SK-N-SH (cell line): Measurements from ENCODE around the gene DOCK6. TPM values are rescaled to one million over a fixed set of nuclear protein-coding genes. Genes with fewer than 3 reads are reported as not detected.

Experiments
- CTCF ChIA-PET: fragments of 300-600, 350-600 bp; formaldehyde crosslinking; extraction: SDS; loops from one replicate; lab custom pipeline; 2021; lab: Yijun Ruan, JAX
- POLR2A ChIA-PET: fragments of 350-600 bp; sonication (Branson Sonifier 250); formaldehyde crosslinking; extraction: SDS; loops from one replicate; lab custom pipeline; 2020; ENCODE audit warnings: antibody characterized with exemption, inconsistent platforms; lab: Yijun Ruan, JAX
- DNase-seq: peaks from one replicate; pipeline ENCODE4 v3.0.0; 2012
- H2AFZ ChIP-seq: fragments of 200-600 bp; sonication (generic); 2 replicates; pipeline ENCODE4 v1.8.1; 2016; ENCODE audit warnings: antibody characterized with exemption, mild to moderate bottlenecking, low read depth
- H3F3A ChIP-seq: fragments of 200-600 bp; sonication (generic); replicated peaks from 2 replicates; pipeline ENCODE3; 2016; ENCODE audit warnings: antibody characterized with exemption, mild to moderate bottlenecking; ENCODE audit not compliant: insufficient read depth
- H3K27ac ChIP-seq, 2 experiments: fragments of 200-500 bp in 1 of 2; fragments of 200-600 bp in 1 of 2; sonication (Bioruptor generic) in 1 of 2; sonication (generic), shearing (Covaris generic) in 1 of 2; 2 replicates each; pipeline versions ENCODE4 v1.5.1 to v1.6.1; 2014 to 2016; ENCODE audit warnings: low read depth in 2 of 2, inconsistent platforms in 1 of 2, low read length in 1 of 2, mild to moderate bottlenecking in 1 of 2, mixed read lengths in 1 of 2
- H3K27me3 ChIP-seq: fragments of 200-600 bp; sonication (generic), shearing (Covaris generic); 2 replicates; pipeline ENCODE4 v1.6.1; 2016; ENCODE audit warnings: mixed run types; ENCODE audit not compliant: insufficient read depth
- H3K36me3 ChIP-seq, 2 experiments: fragments of 200-500 bp in 1 of 2; fragments of 200-600 bp in 1 of 2; sonication (Bioruptor generic) in 1 of 2; sonication (generic) in 1 of 2; replicated peaks in 1 of 2; 2 replicates each; pipeline versions ENCODE3 to v1.5.1; 2014 to 2016; ENCODE audit warnings: low read length in 1 of 2, mild to moderate bottlenecking in 1 of 2; ENCODE audit not compliant: insufficient read depth in 2 of 2, control insufficient read depth in 1 of 2
- H3K4me1 ChIP-seq, 2 experiments: fragments of 200-500 bp in 1 of 2; fragments of 200-600 bp in 1 of 2; sonication (Bioruptor generic) in 1 of 2; sonication (generic), shearing (Covaris generic) in 1 of 2; 2 replicates each; pipeline versions ENCODE4 v1.5.1 to v1.6.1; 2014 to 2016; ENCODE audit warnings: low read depth in 1 of 2, low read length in 1 of 2, mixed run types in 1 of 2; ENCODE audit not compliant: insufficient read depth in 2 of 2, control insufficient read depth in 1 of 2
- H3K4me2 ChIP-seq: fragments of 200-600 bp; sonication (generic), shearing (Covaris generic); 2 replicates; pipeline ENCODE4 v1.6.1; 2017; ENCODE audit warnings: mixed run types
- H3K4me3 ChIP-seq, 2 experiments: fragments of 200-500 bp in 1 of 2; fragments of 200-600 bp in 1 of 2; sonication (Bioruptor generic) in 1 of 2; sonication (generic), shearing (Covaris generic) in 1 of 2; 2 replicates each; pipeline versions ENCODE4 v1.5.1 to v1.8.1; 2014 to 2016; ENCODE audit warnings: low read depth in 2 of 2, inconsistent platforms in 1 of 2, low read length in 1 of 2, mild to moderate bottlenecking in 1 of 2, mixed read lengths in 1 of 2, moderate library complexity in 1 of 2
- H3K79me2 ChIP-seq: fragments of 200-600 bp; sonication (generic); 2 replicates; pipeline ENCODE4 v1.8.1; 2017; ENCODE audit warnings: mild to moderate bottlenecking; ENCODE audit not compliant: insufficient read depth
- H3K9ac ChIP-seq: fragments of 200-600 bp; sonication (generic); 2 replicates; pipeline ENCODE4 v1.6.1; 2017; ENCODE audit warnings: mixed run types
- H3K9me2 ChIP-seq: fragments of 200-600 bp; sonication (generic); 2 replicates; pipeline ENCODE4 v1.6.1; 2017; ENCODE audit warnings: mixed run types
- H3K9me3 ChIP-seq: fragments of 200-600 bp; sonication (generic); 2 replicates; pipeline ENCODE4 v1.6.1; 2017; ENCODE audit warnings: mixed run types, mild to moderate bottlenecking, moderate library complexity
- H4K20me1 ChIP-seq: fragments of 200-600 bp; sonication (generic); 2 replicates; pipeline ENCODE4 v1.6.1; 2017; ENCODE audit warnings: mild to moderate bottlenecking, mixed run types; ENCODE audit not compliant: insufficient read depth
- CTCF ChIP-seq: fragments of 200-600 bp; sonication (generic); IDR thresholded peaks from 2 replicates; pipeline ENCODE4 v1.6.1; 2017; ENCODE audit warnings: antibody characterized with exemption, mild to moderate bottlenecking, moderate library complexity
- EP300 ChIP-seq, 2 experiments: IDR thresholded peaks; 2 replicates each; pipeline versions ENCODE4 v1.4.0 to v1.6.1; 2012; ENCODE audit warnings: borderline replicate concordance in 1 of 2, low read depth in 1 of 2, low read length in 1 of 2
- EZH2phosphoT487 ChIP-seq: fragments of 200-600 bp; sonication (generic); IDR thresholded peaks from 2 replicates; pipeline ENCODE4 v1.6.1; 2017; ENCODE audit warnings: low read depth, mixed run types, mild to moderate bottlenecking, antibody characterized with exemption, moderate library complexity, borderline replicate concordance
- FOSL2 ChIP-seq: IDR thresholded peaks from 2 replicates; pipeline ENCODE4 v1.4.0; 2012; ENCODE audit warnings: low read depth, mild to moderate bottlenecking, moderate library complexity, borderline replicate concordance
- GATA2 ChIP-seq: sonication (generic); formaldehyde crosslinking; IDR thresholded peaks from 2 replicates; pipeline ENCODE4 v1.5.0; 2020; ENCODE audit warnings: mild to moderate bottlenecking, missing genetic modification reagents
- JUND ChIP-seq: IDR thresholded peaks from 2 replicates; pipeline ENCODE4 v1.4.0; 2012
- MAX ChIP-seq: IDR thresholded peaks from 2 replicates; pipeline ENCODE4 v1.4.0; 2012; ENCODE audit warnings: low read depth
- NFIC ChIP-seq: IDR thresholded peaks from 2 replicates; pipeline ENCODE4 v1.4.0; 2012; ENCODE audit warnings: borderline replicate concordance
- PBX3 ChIP-seq: IDR thresholded peaks from 2 replicates; pipeline ENCODE4; 2012
- RAD21 ChIP-seq: IDR thresholded peaks from 2 replicates; pipeline ENCODE4 v1.6.1; 2012; ENCODE audit warnings: mild to moderate bottlenecking, low read length
- RCOR1 ChIP-seq: fragments of 150-350 bp; IDR thresholded peaks from 2 replicates; pipeline ENCODE4 v1.6.1; 2017; ENCODE audit warnings: antibody characterized with exemption, low read length
- RXRA ChIP-seq: IDR thresholded peaks from 2 replicates; pipeline ENCODE4 v1.4.0; 2012; ENCODE audit warnings: low read depth, mild to moderate bottlenecking, borderline replicate concordance
- SMC3 ChIP-seq: IDR thresholded peaks from 2 replicates; pipeline ENCODE4 v1.6.1; 2012; ENCODE audit warnings: low read depth, low read length, improper control_type of control experiment
- TAF1 ChIP-seq: IDR thresholded peaks from 2 replicates; pipeline ENCODE4 v1.6.1; 2012; ENCODE audit warnings: low read depth, mild to moderate bottlenecking, low read length, moderate library complexity, borderline replicate concordance
- TCF12 ChIP-seq: IDR thresholded peaks from 2 replicates; pipeline ENCODE4 v1.4.0; 2012
- TEAD4 ChIP-seq: IDR thresholded peaks from 2 replicates; pipeline ENCODE4 v1.4.0; 2012; ENCODE audit warnings: mild to moderate bottlenecking, borderline replicate concordance; ENCODE audit not compliant: insufficient read depth
- USF1 ChIP-seq: IDR thresholded peaks from 2 replicates; pipeline ENCODE4 v1.4.0; 2012; ENCODE audit warnings: low read depth, borderline replicate concordance
- YY1 ChIP-seq: IDR thresholded peaks from 2 replicates; pipeline ENCODE4 v1.4.0; 2012; ENCODE audit warnings: low read depth, mild to moderate bottlenecking
- ZBTB33 ChIP-seq: IDR thresholded peaks from 2 replicates; pipeline ENCODE4 v1.4.0; 2012; ENCODE audit warnings: low read depth, borderline replicate concordance
- WGBS: methylation state at CpG from one replicate; pipeline ENCODE4 v1.1.6; 2017; ENCODE audit warnings: low lambda C conversion rate; 5-methylcytosine and 5-hydroxymethylcytosine counted together
- polyA plus RNA-seq, 3 experiments: library from polyadenylated mRNA; depleted of rRNA; stranded (reverse); fragments of >200 nt; gene quantifications; 2 replicates each; pipeline ENCODE4 v1.2.3, GENCODE V29; 2012

Gene DOCK6
- polyA plus RNA-seq, 1 of the 3 experiments (the other 2 are of a cell fraction), result 18.3 TPM

- no peak for DNase-seq
- peaks cover 0 to 4% of the 10 kb centered on the region in 2 experiments; a peak in 1 of 4 replicates for H3K4me1 ChIP-seq
- H3K4me3 ChIP-seq, result no peak overlapping the region
- no peak overlapping the region for H3K4me2 ChIP-seq
- no peak overlapping the region for H3K27ac ChIP-seq
- H3K79me2 ChIP-seq, result no peaks in the 10 kb centered on the region
- peaks cover 9 to 23% of the 10 kb centered on the region in 2 experiments for H3K36me3 ChIP-seq
- POLR2A ChIA-PET, result no interaction called here
- WGBS, result 88% methylated on average over 7 of the region's 14 CpGs
- H4K20me1 ChIP-seq, result no peaks in the 10 kb centered on the region; the same call in 1 of the 2 replicates
- H3F3A ChIP-seq, result peaks cover 11% of the 10 kb centered on the region
- H2AFZ ChIP-seq, result no peak overlapping the region
- H3K27me3 ChIP-seq, result no peaks in the 10 kb centered on the region
- H3K9me3 ChIP-seq, result no peaks in the 10 kb centered on the region
- no peaks in the 10 kb centered on the region for H3K9me2 ChIP-seq
- CTCF ChIA-PET, result interaction anchor here (1.4 to 1.5 kb wide), 2 partner anchors 14 to 44 kb away, joined by 3 read pairs; no protein-coding TSS in a partner anchor
- TF ChIP-seq GATA2, result no peak
- no peak for TF ChIP-seq NFIC
- TF ChIP-seq TEAD4, result no peak
- TF ChIP-seq RAD21, result no peak
- no peak for TF ChIP-seq TAF1
- TF ChIP-seq MAX, result no peak
- TF ChIP-seq PBX3, result no peak
- no peak for TF ChIP-seq CTCF
- no peak for TF ChIP-seq RXRA
- TF ChIP-seq RCOR1, result no peak
- TF ChIP-seq TCF12, result no peak
- no peak for TF ChIP-seq USF1
- TF ChIP-seq EP300 (IDR thresholded peaks at IDR 0.05; ENCODE audit: borderline replicate concordance in 1 of 2, low read depth in 1 of 2, low read length in 1 of 2), result no peak
- no peak overlapping the region for H3K9ac ChIP-seq
These were observed 14.4 kb downstream of the DOCK6 start for GRCh38 chr19:11247934-11248333.

- Histone ChIP-seq H3K27ac (no peak overlapping the region), H3K4me2 (no peak overlapping the region), H3K4me1 (peaks cover 0 to 4% of the 10 kb centered on the region in 2 experiments; a peak in 1 of 4 replicates), H3K27me3 (no peaks in the 10 kb centered on the region), H3F3A (peaks cover 11% of the 10 kb centered on the region), H3K9me3 (no peaks in the 10 kb centered on the region), H3K9ac (no peak overlapping the region), H3K4me3 (no peak overlapping the region), H3K9me2 (no peaks in the 10 kb centered on the region), H2AFZ (no peak overlapping the region), H4K20me1 (no peaks in the 10 kb centered on the region; the same call in 1 of the 2 replicates), H3K36me3 (peaks cover 9 to 24% of the 10 kb centered on the region in 2 experiments), H3K79me2 (no peaks in the 10 kb centered on the region)
- TF ChIP-seq RXRA, result no peak
- TF ChIP-seq RAD21, result no peak
- no peak for TF ChIP-seq SMC3
- TF ChIP-seq RCOR1, result no peak
- no peak for TF ChIP-seq YY1
- TF ChIP-seq MAX, result no peak
- TF ChIP-seq PBX3, result no peak
- no peak for TF ChIP-seq ZBTB33
- no peak for TF ChIP-seq JUND
- TF ChIP-seq EZH2phosphoT487, result no peak
- no peak for TF ChIP-seq FOSL2
- TF ChIP-seq GATA2, result no peak
- ChIA-PET POLR2A (no interaction called here), CTCF (interaction anchor here (1.4 to 1.5 kb wide), 2 partner anchors 14 to 43 kb away, joined by 3 read pairs; no protein-coding TSS in a partner anchor)
- no peak for DNase-seq
- 92% methylated on average over 5 of the region's 10 CpGs for WGBS
These were observed 14.9 kb downstream of the DOCK6 start for GRCh38 chr19:11247391-11247790.
